ENCODE data around the gene ASH1L.
"Not testable (repeated sequence)": the region's sequence is repeated elsewhere in the genome, so short reads cannot be mapped to it uniquely, and the experiment has no call there.

Gene ASH1L, protein sequence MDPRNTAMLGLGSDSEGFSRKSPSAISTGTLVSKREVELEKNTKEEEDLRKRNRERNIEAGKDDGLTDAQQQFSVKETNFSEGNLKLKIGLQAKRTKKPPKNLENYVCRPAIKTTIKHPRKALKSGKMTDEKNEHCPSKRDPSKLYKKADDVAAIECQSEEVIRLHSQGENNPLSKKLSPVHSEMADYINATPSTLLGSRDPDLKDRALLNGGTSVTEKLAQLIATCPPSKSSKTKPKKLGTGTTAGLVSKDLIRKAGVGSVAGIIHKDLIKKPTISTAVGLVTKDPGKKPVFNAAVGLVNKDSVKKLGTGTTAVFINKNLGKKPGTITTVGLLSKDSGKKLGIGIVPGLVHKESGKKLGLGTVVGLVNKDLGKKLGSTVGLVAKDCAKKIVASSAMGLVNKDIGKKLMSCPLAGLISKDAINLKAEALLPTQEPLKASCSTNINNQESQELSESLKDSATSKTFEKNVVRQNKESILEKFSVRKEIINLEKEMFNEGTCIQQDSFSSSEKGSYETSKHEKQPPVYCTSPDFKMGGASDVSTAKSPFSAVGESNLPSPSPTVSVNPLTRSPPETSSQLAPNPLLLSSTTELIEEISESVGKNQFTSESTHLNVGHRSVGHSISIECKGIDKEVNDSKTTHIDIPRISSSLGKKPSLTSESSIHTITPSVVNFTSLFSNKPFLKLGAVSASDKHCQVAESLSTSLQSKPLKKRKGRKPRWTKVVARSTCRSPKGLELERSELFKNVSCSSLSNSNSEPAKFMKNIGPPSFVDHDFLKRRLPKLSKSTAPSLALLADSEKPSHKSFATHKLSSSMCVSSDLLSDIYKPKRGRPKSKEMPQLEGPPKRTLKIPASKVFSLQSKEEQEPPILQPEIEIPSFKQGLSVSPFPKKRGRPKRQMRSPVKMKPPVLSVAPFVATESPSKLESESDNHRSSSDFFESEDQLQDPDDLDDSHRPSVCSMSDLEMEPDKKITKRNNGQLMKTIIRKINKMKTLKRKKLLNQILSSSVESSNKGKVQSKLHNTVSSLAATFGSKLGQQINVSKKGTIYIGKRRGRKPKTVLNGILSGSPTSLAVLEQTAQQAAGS (N-terminal part only)

GRCh38 chr1:155562581-155563376 lies at the start of gene ASH1L:
Gene ASH1L (minus strand): TSS chr1:155562803. CDS start chr1:155521519, 41,284 bp downstream.
- Mint-ChIP-seq H3K36me3 (no peaks in the 10 kb centered on the region), H3K9me3 (no peaks in the 10 kb centered on the region), H3K4me1 (peaks cover 47% of the 10 kb centered on the region), H3K27me3 (no peaks in the 10 kb centered on the region), H3K27ac (peak within 1 kb of the TSS; percentile 99), H3K4me3 (peak within 1 kb of the TSS; percentile 99)

DNA sequence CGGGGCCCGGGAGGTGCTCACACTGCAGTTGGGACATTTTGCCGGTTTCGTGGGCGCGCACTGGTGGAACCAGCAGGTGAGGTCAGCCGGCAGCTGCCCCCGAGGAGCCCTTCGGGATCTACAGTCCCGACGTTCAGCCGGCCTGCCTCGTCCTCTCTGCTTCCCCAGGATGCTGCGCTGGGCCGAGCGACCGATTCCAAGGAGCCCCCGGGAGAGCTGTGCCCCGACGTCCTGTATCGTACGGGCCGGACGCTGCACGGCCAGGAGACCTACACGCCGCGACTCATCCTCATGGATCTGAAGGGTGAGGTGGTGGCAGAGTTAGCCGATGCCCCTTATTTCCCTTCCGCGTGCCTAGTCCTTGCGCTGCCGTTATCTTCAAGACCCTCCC lies 47.6 kb upstream of the ASH1L start:
- not testable (repeated sequence) for H3K27ac Mint-ChIP-seq, H3K9me3 Mint-ChIP-seq, H3K36me3 Mint-ChIP-seq, H3K4me1 Mint-ChIP-seq, H3K27me3 Mint-ChIP-seq
- H3K4me3 Mint-ChIP-seq, result peak overlapping the region; percentile 93

DNA sequence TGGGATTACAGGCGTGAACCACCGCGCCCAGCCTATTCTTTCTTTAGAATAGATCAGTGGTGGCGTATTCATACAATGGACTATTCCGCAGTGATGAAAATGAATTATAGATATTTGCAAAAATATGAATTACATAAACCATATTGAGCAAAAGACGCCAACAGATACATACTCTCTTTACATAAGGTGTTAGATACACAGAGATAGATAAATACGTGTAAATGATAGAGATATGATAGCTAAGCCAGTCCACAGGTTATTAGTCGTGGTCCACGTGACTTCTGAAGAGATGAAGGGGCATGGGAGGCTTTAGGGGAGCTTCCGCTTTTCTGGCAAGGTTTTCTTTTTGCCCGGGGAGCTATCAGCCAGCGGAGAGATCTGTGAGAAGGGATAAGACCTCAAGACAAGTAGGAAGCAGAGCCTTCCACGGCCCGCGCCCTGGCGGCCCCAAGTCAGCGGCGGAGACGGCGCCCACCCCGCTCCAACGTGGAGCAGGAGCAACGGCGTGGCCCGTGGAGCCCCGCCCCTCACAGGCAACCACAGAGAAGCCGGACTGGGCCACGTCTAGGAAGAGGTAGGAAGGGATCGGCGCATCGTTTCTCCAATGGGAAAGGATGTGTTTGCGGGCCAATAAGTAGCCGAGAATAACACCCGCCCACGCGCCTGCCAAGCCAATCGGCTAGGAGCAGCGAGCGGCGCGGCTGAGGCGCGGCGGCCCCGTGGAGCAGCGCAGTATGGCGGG lies 47.1 kb upstream of the ASH1L start, which contains the start of gene MSTO1:
TSS of gene MSTO1 (plus strand) at position 704 of the 742 bp plus-strand sequence. CDS start at position 735, 31 bp downstream.
- Mint-ChIP-seq H3K9me3 (no peaks in the 10 kb centered on the region), H3K36me3 (peaks cover 9% of the 10 kb centered on the region), H3K4me3 (peak within 1 kb of the TSS; percentile 93), H3K27me3 (no peaks in the 10 kb centered on the region), H3K27ac (peak within 1 kb of the TSS; percentile 95), H3K4me1 (peaks cover 9% of the 10 kb centered on the region)

- no peak overlapping the region for H3K27ac Mint-ChIP-seq
- H3K4me1 Mint-ChIP-seq, result peaks cover 9% of the 10 kb centered on the region
- H3K4me3 Mint-ChIP-seq, result no peak overlapping the region
These were observed 46.3 kb upstream of the ASH1L start for GRCh38 chr1:155608888-155609225.

GRCh38 chr1:155607708-155608107 lies 45.1 kb upstream of the ASH1L start:
- Mint-ChIP-seq H3K27ac (no peak overlapping the region), H3K36me3 (peaks cover 4% of the 10 kb centered on the region), H3K4me3 (peak overlapping the region; percentile 15), H3K9me3 (no peaks in the 10 kb centered on the region), H3K4me1 (peaks cover 6% of the 10 kb centered on the region), H3K27me3 (no peaks in the 10 kb centered on the region)

More at GRCh38 chr1:155608888-155609225, 46.3 kb upstream of the ASH1L start:
- peaks cover 9% of the 10 kb centered on the region for H3K36me3 Mint-ChIP-seq
- no peaks in the 10 kb centered on the region for H3K27me3 Mint-ChIP-seq
- H3K9me3 Mint-ChIP-seq, result no peaks in the 10 kb centered on the region

GRCh38 chr1:155599828-155600572 lies 37.4 kb upstream of the ASH1L start:
- not testable (repeated sequence) for H3K4me3 Mint-ChIP-seq, H3K9me3 Mint-ChIP-seq, H3K27me3 Mint-ChIP-seq, H3K36me3 Mint-ChIP-seq, H3K27ac Mint-ChIP-seq
- peaks cover 12% of the 10 kb centered on the region for H3K4me1 Mint-ChIP-seq

- Mint-ChIP-seq H3K4me1 (peaks cover 12% of the 10 kb centered on the region), H3K9me3 (no peaks in the 10 kb centered on the region), H3K4me3 (peak overlapping the region; percentile 84), H3K36me3 (no peaks in the 10 kb centered on the region), H3K27me3 (no peaks in the 10 kb centered on the region), H3K27ac (peak overlapping the region; percentile 72)
These were observed 36.3 kb upstream of the ASH1L start for GRCh38 chr1:155598842-155599331.

DNA sequence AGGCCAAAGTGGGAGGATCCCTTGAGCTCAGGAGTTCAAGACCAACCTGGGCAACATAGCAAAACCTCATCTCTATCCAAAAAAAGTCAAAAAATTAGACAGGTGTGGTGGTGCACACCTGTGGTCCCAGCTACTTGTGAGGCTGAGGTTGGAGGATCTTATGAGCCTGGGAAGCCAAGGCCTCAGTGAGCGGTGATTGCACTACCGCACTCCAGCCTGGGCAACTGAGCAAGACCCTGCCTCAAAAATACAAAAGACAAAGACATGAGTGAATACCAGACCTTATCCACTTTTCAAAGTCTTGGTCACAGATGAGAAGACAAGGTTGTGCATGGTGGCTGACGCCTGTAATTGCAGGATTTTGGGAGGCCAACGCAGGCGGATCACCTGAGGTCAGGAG lies 34.3 kb upstream of the ASH1L start:
- no peaks in the 10 kb centered on the region for H3K36me3 Mint-ChIP-seq
- H3K4me3 Mint-ChIP-seq, result no peak overlapping the region
- no peaks in the 10 kb centered on the region for H3K9me3 Mint-ChIP-seq
- no peaks in the 10 kb centered on the region for H3K27me3 Mint-ChIP-seq
- no peak overlapping the region for H3K27ac Mint-ChIP-seq
- H3K4me1 Mint-ChIP-seq, result peaks cover 12% of the 10 kb centered on the region

DNA sequence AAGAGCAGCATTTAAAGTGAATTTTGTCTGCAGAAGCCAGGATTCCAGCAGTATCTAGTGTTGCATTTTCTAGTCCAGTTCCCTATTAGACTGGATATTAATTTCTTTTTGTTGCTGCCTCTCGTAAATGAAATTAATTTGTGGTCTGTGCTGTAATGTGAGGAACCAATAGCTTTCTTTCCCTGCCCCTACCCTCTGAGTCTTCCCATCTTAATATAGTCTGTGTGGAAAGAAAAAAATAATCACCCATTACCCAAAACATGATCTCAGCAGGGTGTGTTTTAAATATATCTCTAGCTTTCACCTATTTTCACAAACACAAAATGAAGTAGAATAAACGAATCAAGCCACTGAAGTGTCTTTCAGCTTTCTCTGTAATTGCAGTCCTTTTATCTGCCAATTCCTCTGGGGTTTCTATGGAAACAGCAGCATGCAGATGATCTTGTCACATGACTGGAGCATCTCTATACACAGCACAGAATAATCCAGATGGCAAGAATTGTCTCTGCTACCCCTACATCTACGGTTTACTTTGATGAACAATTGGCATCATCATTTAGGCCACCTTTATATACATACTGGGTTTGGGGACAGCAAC lies 33.4 kb upstream of the ASH1L start:
- H3K36me3 Mint-ChIP-seq, H3K9me3 Mint-ChIP-seq, H3K4me3 Mint-ChIP-seq: not testable (repeated sequence)

GRCh38 chr1:155591770-155592169 lies 29.2 kb upstream of the ASH1L start:
- H3K9me3 Mint-ChIP-seq, result no peaks in the 10 kb centered on the region
- H3K27ac Mint-ChIP-seq, result no peak overlapping the region
- H3K4me3 Mint-ChIP-seq, result no peak overlapping the region
- no peaks in the 10 kb centered on the region for H3K36me3 Mint-ChIP-seq
- H3K4me1 Mint-ChIP-seq, result no peaks in the 10 kb centered on the region
- H3K27me3 Mint-ChIP-seq, result no peaks in the 10 kb centered on the region

More for the DNA sequence above, 33.4 kb upstream of the ASH1L start:
- peaks cover 12% of the 10 kb centered on the region for H3K4me1 Mint-ChIP-seq
- H3K27me3 Mint-ChIP-seq, H3K27ac Mint-ChIP-seq: not testable (repeated sequence)

DNA sequence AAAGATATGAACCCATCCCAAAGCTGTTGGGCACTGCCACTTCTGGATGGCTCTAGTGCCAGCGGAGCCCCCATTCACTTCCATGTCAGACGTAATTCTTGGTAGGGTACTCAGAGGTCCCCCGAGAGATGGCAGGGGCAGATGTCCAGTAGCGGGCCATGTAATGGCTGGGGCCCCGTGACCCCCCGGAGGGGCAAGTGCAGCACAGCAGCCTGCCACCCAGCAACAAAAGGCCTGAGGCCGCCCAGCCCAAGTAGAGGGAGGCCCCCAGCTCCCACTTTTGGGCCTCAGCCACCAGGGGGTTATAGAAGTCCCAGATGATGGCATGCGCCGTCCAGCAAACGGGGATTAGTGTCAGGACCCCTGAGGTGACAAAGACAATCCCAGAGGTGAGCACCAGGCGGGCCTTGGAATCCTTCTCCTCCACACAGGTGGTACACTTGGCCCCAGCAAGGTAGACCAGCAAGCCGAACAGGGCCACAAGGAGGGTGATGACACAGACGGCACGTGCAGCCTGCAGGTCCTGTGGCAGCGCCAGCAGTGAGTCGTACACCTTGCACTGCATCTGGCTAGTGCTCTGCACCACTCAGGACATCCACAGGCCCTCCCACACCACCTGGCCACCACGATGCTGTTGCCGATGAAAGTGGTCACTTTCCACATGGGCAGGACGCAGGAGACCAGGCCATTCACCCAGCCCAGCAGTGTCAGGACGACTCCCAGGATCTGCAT lies 28.1 kb upstream of the ASH1L start:
- not testable (repeated sequence) for H3K36me3 Mint-ChIP-seq, H3K4me1 Mint-ChIP-seq, H3K27ac Mint-ChIP-seq, H3K9me3 Mint-ChIP-seq, H3K27me3 Mint-ChIP-seq, H3K4me3 Mint-ChIP-seq

DNA sequence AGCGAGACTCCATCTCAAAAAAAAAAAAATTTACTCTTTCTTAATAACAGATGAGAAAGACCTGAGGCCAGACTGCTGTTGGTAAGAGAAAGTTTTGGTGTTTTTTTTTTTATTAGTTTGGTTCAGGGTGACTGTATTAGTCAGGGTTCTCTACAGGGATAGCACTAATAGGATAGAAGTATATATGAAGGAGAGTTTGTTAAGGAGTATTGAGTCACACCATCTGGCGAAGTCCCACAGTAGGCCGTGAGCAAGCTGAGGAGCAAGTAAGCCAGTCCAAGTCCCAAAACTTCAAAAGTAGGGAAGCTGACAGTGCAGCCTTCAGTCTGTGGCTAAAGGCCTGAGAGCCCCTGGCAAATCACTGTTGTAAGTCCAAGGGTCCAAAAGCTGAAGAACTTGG lies 26.7 kb upstream of the ASH1L start:
- H3K9me3 Mint-ChIP-seq, H3K27me3 Mint-ChIP-seq, H3K36me3 Mint-ChIP-seq, H3K27ac Mint-ChIP-seq, H3K4me1 Mint-ChIP-seq, H3K4me3 Mint-ChIP-seq: not testable (repeated sequence)

- not testable (repeated sequence) for H3K4me1 Mint-ChIP-seq, H3K4me3 Mint-ChIP-seq, H3K9me3 Mint-ChIP-seq, H3K27ac Mint-ChIP-seq, H3K36me3 Mint-ChIP-seq, H3K27me3 Mint-ChIP-seq
These were observed 21.2 kb upstream of the ASH1L start for GRCh38 chr1:155583846-155584245.

Measured in activated naive CD4-positive, alpha-beta T cell treated with anti-CD3 and anti-CD28 coated beads, Interleukin-2, amount 50 U/mL, for 24 hours (primary cell).